LoVo (cell line): Measurements from ENCODE around the gene GET3.
"Not testable (repeated sequence)": the region's sequence is repeated elsewhere in the genome, so short reads cannot be mapped to it uniquely, and the experiment has no call there.

Experiments
- DNase-seq: peaks from one replicate; pipeline ENCODE4 v3.0.0-alpha.2; 2016; ENCODE audit warnings: low spot score

Gene GET3

GRCh38 chr19:12792051-12792852 lies 55.0 kb downstream of the GET3 start:
- DNase-seq: peak; percentile 68

DNA sequence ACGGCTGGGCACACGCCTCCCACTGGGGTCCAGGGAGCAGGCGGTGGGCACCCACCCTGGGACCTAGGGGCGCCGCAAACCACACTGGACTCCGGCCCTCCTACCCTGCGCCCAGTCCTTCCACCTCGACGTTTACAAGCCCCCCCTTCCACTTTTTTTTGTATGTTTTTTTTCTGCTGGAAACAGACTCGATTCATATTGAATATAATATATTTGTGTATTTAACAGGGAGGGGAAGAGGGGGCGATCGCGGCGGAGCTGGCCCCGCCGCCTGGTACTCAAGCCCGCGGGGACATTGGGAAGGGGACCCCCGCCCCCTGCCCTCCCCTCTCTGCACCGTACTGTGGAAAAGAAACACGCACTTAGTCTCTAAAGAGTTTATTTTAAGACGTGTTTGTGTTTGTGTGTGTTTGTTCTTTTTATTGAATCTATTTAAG lies 55.6 kb downstream of the GET3 start:
- DNase-seq: no peak

- DNase-seq: peak; percentile 96
Measured at GRCh38 chr19:12793290-12794195, 56.2 kb downstream of the GET3 start.

DNA sequence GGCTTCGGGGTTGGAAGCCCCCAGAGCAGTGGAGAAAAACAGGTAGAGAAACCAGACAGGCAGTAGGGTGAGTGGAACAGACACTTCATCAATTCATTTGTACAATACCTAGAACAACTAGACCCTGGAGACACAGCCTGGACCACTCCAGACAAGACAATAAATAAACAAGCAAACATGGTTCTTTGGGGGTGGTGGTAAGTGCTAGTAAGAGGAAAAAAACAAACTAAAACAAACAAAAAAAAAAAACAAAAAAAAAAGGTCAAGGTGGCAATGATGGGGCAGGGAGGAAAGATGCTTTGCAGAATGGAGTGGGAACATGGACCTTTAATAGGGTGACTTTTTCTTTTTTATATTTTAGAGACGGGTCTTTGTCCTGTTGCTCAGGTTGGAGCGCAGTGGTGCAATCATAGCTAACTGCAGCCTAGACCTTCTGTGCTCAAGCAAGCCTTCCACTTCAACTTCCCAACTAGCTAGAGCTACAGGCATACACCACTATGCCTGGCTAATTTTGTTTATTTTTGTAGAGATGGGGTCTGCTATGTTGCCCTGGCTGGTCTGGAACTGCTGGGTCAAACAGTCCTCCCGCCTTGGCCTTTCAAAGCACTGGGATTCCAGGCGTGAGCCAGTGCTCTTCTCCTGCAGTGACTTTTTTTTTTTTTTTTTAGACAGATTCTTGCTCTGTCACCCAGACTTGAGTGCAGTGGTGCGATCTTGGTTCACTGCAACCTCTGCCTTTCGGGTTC lies 57.1 kb downstream of the GET3 start:
- DNase-seq: no peak

- no peak for DNase-seq
Measured at GRCh38 chr19:12794971-12795381, 57.7 kb downstream of the GET3 start.

DNA sequence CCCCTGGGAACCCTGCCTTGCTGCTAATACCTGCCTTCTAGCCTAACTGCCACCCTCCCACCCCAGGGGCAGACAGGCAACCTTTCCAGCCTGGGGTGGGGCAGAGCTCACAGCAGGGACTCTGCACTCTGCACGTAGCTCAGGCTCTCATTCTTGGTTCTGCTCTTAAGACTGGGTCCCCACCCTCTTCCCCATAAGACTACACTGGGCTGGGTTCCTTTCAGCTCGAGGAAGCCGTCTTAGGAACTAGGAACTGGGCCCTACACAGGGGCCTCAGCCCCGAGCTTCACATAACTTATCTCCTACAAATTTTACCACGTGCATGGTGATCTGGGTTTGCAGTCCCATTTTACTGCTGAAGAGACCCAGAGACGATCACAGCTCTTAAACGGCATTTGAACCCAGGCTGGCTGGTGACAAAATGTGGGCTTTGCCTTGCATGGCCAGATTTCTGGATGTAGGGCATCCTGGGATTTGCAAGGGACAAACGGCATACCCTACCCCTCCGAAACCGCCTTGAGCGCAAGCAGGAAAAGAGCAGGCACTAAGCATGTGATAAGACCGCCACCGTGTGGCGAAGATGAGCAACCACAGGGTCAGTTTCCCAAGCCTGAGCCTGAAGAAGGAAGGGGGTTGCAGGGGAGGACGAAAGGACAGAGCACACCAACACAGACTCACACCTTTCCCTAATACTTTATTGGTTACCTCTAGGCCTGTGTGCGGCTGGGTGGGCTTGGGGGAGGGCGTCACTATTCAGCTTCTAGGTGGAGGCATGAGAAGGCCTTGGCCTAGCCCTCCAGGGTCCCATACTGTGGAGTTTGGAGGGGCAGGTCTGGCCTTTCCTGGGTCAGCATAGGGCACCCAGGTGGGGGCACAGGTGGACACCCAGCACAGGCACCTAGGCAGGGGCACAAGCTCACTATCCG lies 59.1 kb downstream of the GET3 start:
- DNase-seq: peak; percentile 81

DNA sequence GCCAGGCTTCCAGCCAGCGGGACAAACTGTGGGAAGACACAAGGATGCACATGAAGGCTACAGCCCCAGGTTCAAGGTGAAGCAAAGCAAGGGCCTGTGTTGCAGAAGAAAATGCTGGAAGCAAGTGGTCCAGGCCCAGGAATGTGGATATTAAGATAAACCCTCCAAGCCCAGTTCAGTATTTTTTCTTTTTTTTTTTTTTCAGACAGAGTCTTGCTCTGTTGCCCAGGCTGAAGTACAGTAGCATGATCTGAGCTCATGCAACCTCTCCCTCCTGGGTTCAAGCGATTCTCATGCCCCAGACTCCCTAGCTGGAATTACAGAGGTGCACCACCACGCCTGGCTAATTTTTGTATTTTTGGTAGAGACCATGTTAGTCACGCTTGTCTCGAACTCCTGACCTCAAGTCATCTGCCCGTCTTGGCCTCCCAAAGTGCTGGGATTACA lies 59.9 kb downstream of the GET3 start:
- no peak for DNase-seq

- not testable (repeated sequence) for DNase-seq
Measured at GRCh38 chr19:12797607-12798006, 60.3 kb downstream of the GET3 start.
